Effector CD4-positive, alpha-beta T cell (primary cell): ENCODE measurements around the gene ANAPC4.
"Not testable (repeated sequence)": the region's sequence is repeated elsewhere in the genome, so short reads cannot be mapped to it uniquely, and the experiment has no call there.

Experiments used
- DNase-seq: peaks from one replicate; pipeline ENCODE4 v3.0.0-alpha.2; 2020
- total RNA-seq: gene quantifications from one replicate; lab custom pipeline; 2026; lab: John Stamatoyannopoulos, UW

ANAPC4 gene
- 64.0 reads per million, percentile 74 among the genes with 10 or more reads in this experiment for total RNA-seq

- peak; percentile 97 for DNase-seq
Measured at GRCh38 chr4:25376754-25377571, at the start of gene ANAPC4. Gene ANAPC4, plus strand, starts transcription at chr4:25377263. Its CDS starts 165 bp downstream, at chr4:25377428.

GRCh38 chr4:25328463-25328862, 48.6 kb upstream of the ANAPC4 start:
- DNase-seq, result not testable (repeated sequence)

- no peak for DNase-seq
Measured at GRCh38 chr4:25330335-25330734, 46.7 kb upstream of the ANAPC4 start.

- no peak for DNase-seq
Measured at GRCh38 chr4:25330905-25331808, 45.9 kb upstream of the ANAPC4 start.

- no peak for DNase-seq
Measured at GRCh38 chr4:25343671-25344070, 33.4 kb upstream of the ANAPC4 start.

- DNase-seq, result no peak
Measured at GRCh38 chr4:25345744-25346143, 31.3 kb upstream of the ANAPC4 start.

GRCh38 chr4:25346913-25347312, 30.1 kb upstream of the ANAPC4 start:
- DNase-seq, result no peak

- DNase-seq, result no peak
Measured at GRCh38 chr4:25347473-25347872, 29.6 kb upstream of the ANAPC4 start.

GRCh38 chr4:25347971-25348370, 29.1 kb upstream of the ANAPC4 start:
- no peak for DNase-seq

GRCh38 chr4:25350561-25350960, 26.5 kb upstream of the ANAPC4 start:
- no peak for DNase-seq

- no peak for DNase-seq
Measured at GRCh38 chr4:25351777-25352416, 25.2 kb upstream of the ANAPC4 start.

- no peak for DNase-seq
Measured at GRCh38 chr4:25356068-25356467, 21.0 kb upstream of the ANAPC4 start.

- no peak for DNase-seq
Measured at GRCh38 chr4:25358515-25359275, 18.4 kb upstream of the ANAPC4 start.

- no peak for DNase-seq
Measured at GRCh38 chr4:25361253-25361652, 15.8 kb upstream of the ANAPC4 start.

- no peak for DNase-seq
Measured at GRCh38 chr4:25367004-25367621, 9.9 kb upstream of the ANAPC4 start.

GRCh38 chr4:25367877-25368276, 9.2 kb upstream of the ANAPC4 start:
- no peak for DNase-seq

- DNase-seq, result no peak
Measured at GRCh38 chr4:25368315-25368714, 8.7 kb upstream of the ANAPC4 start.

- no peak for DNase-seq
Measured at GRCh38 chr4:25370242-25370641, 6.8 kb upstream of the ANAPC4 start.

GRCh38 chr4:25372549-25372948, 4.5 kb upstream of the ANAPC4 start:
- not testable (repeated sequence) for DNase-seq

- DNase-seq, result no peak
Measured at GRCh38 chr4:25377572-25378436, 741 bp downstream of the ANAPC4 start.

GRCh38 chr4:25378437-25378743, 1.3 kb downstream of the ANAPC4 start:
- DNase-seq, result no peak
